Measurements from ENCODE around the gene EPHB2. TPM values are rescaled to one million over a fixed set of nuclear protein-coding genes. Genes with fewer than 3 reads are reported as not detected.
"Not testable (repeated sequence)": the region's sequence is repeated elsewhere in the genome, so short reads cannot be mapped to it uniquely, and the experiment has no call there.

Gene EPHB2
- total RNA-seq, 1 donor from 2014 or later, result 6.0 TPM

GRCh38 chr1:22697980-22698379 is 12.7 kb upstream of the EPHB2 start:
- no peaks in the 10 kb centered on the region for H3K4me1 ChIP-seq
- DNase-seq (no peak), ATAC-seq (no peak)
- no peaks in the 10 kb centered on the region for H3K9me3 ChIP-seq
- intact Hi-C loops (cut with DNase I), result no loop called here
- H3K27me3 ChIP-seq, result peaks cover 6% of the 10 kb centered on the region
- no peak overlapping the region for H3K4me3 ChIP-seq
- no peak for TF ChIP-seq CTCF (IDR thresholded peaks at IDR 0.05)
- no peak overlapping the region for H3K27ac ChIP-seq
- no peaks in the 10 kb centered on the region for H3K36me3 ChIP-seq

- TF ChIP-seq CTCF (IDR thresholded peaks at IDR 0.05), result no peak
- H3K27me3 ChIP-seq, result no peaks in the 10 kb centered on the region
- H3K9me3 ChIP-seq, result no peaks in the 10 kb centered on the region
- H3K4me1 ChIP-seq, result no peaks in the 10 kb centered on the region
- DNase-seq, result no peak
- H3K27ac ChIP-seq, result no peak overlapping the region
- ATAC-seq, result no peak
- H3K4me3 ChIP-seq, result no peak overlapping the region
- H3K36me3 ChIP-seq, result no peaks in the 10 kb centered on the region
- intact Hi-C loops (cut with DNase I), result no loop called here
Measured at GRCh38 chr1:22699681-22700520, 10.7 kb upstream of the EPHB2 start.

GRCh38 chr1:22702296-22703085 is 8.1 kb upstream of the EPHB2 start:
- Histone ChIP-seq H3K9me3 (no peaks in the 10 kb centered on the region), H3K27ac (no peak overlapping the region), H3K27me3 (no peaks in the 10 kb centered on the region), H3K4me3 (no peak overlapping the region), H3K4me1 (no peaks in the 10 kb centered on the region), H3K36me3 (no peaks in the 10 kb centered on the region)
- intact Hi-C loops (cut with DNase I), result no loop called here
- DNase-seq (no peak), ATAC-seq (peak; percentile 15)
- TF ChIP-seq CTCF (IDR thresholded peaks at IDR 0.05), result no peak

- H3K9me3 ChIP-seq, result no peaks in the 10 kb centered on the region
- no peak overlapping the region for H3K27ac ChIP-seq
- intact Hi-C loops (cut with DNase I), result no loop called here
- ATAC-seq (peak; percentile 96), DNase-seq (peak; percentile 83)
- no peaks in the 10 kb centered on the region for H3K27me3 ChIP-seq
- H3K36me3 ChIP-seq, result no peaks in the 10 kb centered on the region
- no peaks in the 10 kb centered on the region for H3K4me1 ChIP-seq
- TF ChIP-seq CTCF (IDR thresholded peaks at IDR 0.05), result peak; percentile 93
- no peak overlapping the region for H3K4me3 ChIP-seq
Measured at GRCh38 chr1:22704440-22705067, 6.1 kb upstream of the EPHB2 start.

- no peak for DNase-seq
- Histone ChIP-seq H3K9me3 (no peaks in the 10 kb centered on the region), H3K4me3 (no peak overlapping the region), H3K27ac (no peak overlapping the region), H3K36me3 (no peaks in the 10 kb centered on the region), H3K4me1 (peaks cover 4% of the 10 kb centered on the region), H3K27me3 (peaks cover 7% of the 10 kb centered on the region)
- ATAC-seq, result no peak
- intact Hi-C loops (cut with DNase I), result no loop called here
- TF ChIP-seq CTCF (IDR thresholded peaks at IDR 0.05), result no peak
Measured at GRCh38 chr1:22705586-22705985, 5.1 kb upstream of the EPHB2 start.

- H3K4me1 ChIP-seq; H3K9me3 ChIP-seq; ATAC-seq; H3K4me3 ChIP-seq; H3K27me3 ChIP-seq; H3K27ac ChIP-seq; DNase-seq; H3K36me3 ChIP-seq; intact Hi-C loops (cut with DNase I): not testable (repeated sequence)
Measured at GRCh38 chr1:22706100-22706499, 4.5 kb upstream of the EPHB2 start.

Data from upper lobe of right lung (tissue), 1 donor.